Calu3 (cell line): ENCODE results near the gene VPS4B. TPM values are rescaled to one million over a fixed set of nuclear protein-coding genes. Genes with fewer than 3 reads are reported as not detected.

ENCODE experiments used
- BruUV-seq: library from RNA; stranded (reverse); fragments of 400-500 nt; replicated peaks from 2 replicates; lab custom pipeline; 2021; lab: Mats Ljungman, UMichigan
- CTCF ChIA-PET: fragments of 300-600 bp; sonication (Branson Sonifier 250); formaldehyde crosslinking; loops from one replicate; lab custom pipeline; 2022; ENCODE audit warnings: antibody characterized with exemption; lab: Charles Lee
- DNase-seq: peaks from one replicate; pipeline ENCODE4 v3.0.0; 2022
- H3K27ac Mint-ChIP-seq: one replicate; pipeline ENCODE4 v1.8.0; 2022; ENCODE audit warnings: mixed read lengths; ENCODE audit not compliant: unreplicated experiment
- H3K27me3 Mint-ChIP-seq: one replicate; pipeline ENCODE4 v1.8.0; 2022; ENCODE audit warnings: mixed read lengths; ENCODE audit not compliant: unreplicated experiment
- H3K36me3 Mint-ChIP-seq: one replicate; pipeline ENCODE4 v1.8.0; 2022; ENCODE audit warnings: mild to moderate bottlenecking, moderate library complexity, mixed read lengths; ENCODE audit not compliant: insufficient read depth, unreplicated experiment
- H3K4me1 Mint-ChIP-seq: one replicate; pipeline ENCODE4 v1.8.0; 2022; ENCODE audit warnings: mild to moderate bottlenecking, low read depth, mixed read lengths; ENCODE audit not compliant: unreplicated experiment
- H3K4me3 Mint-ChIP-seq: one replicate; pipeline ENCODE4 v1.8.0; 2022; ENCODE audit warnings: mild to moderate bottlenecking, low read depth, moderate library complexity, mixed read lengths; ENCODE audit not compliant: unreplicated experiment
- H3K9me3 Mint-ChIP-seq: one replicate; pipeline ENCODE4 v1.8.0; 2022; ENCODE audit warnings: low read depth, mixed read lengths; ENCODE audit not compliant: unreplicated experiment
- CTCF ChIP-seq: fragments of 200-600 bp; IDR thresholded peaks from one replicate; pipeline ENCODE4 v1.8.0; 2022; ENCODE audit warnings: antibody characterized with exemption; ENCODE audit not compliant: unreplicated experiment
- intact Hi-C: fragments of 100-400 bp; cut with micrococcal nuclease; formaldehyde crosslinking; loops from one replicate; pipeline ENCODE4 v1.10.0; 2022; ENCODE audit not compliant: unreplicated experiment
- total RNA-seq: library from RNA; stranded (reverse); gene quantifications from 2 replicates; pipeline ENCODE4 v1.2.3, GENCODE V29; 2022

Gene VPS4B
- total RNA-seq, 1 experiment from 2014 or later, result 83.3 TPM

- H3K9me3 Mint-ChIP-seq, result no peaks in the 10 kb centered on the region
- DNase-seq, result no peak
- peaks cover 34% of the 10 kb centered on the region for H3K36me3 Mint-ChIP-seq
- TF ChIP-seq CTCF, result no peak
- no peak overlapping the region for H3K27ac Mint-ChIP-seq
- CTCF ChIA-PET, result interaction anchor here (0.6 to 0.7 kb wide), 4 partner anchors 12 to 509 kb away, joined by 3 to 5 read pairs (median 4); no protein-coding TSS in a partner anchor
- BruUV-seq, result no TSS peak
- intact Hi-C loops, result loop anchor here (5.0 kb wide), 1 partner anchor 95 kb away; no protein-coding TSS in a partner anchor
- no peaks in the 10 kb centered on the region for H3K27me3 Mint-ChIP-seq
- peaks cover 7% of the 10 kb centered on the region for H3K4me1 Mint-ChIP-seq
- H3K4me3 Mint-ChIP-seq, result no peak overlapping the region
These were observed 80.1 kb downstream of the VPS4B start for GRCh38 chr18:63342206-63342605.

GRCh38 chr18:63339920-63340484 is 82.3 kb downstream of the VPS4B start:
- CTCF ChIA-PET, result interaction anchor here (0.5 to 1.3 kb wide), 2 partner anchors 19 to 208 kb away, joined by 3 to 4 read pairs; no protein-coding TSS in a partner anchor
- Mint-ChIP-seq H3K4me3 (no peak overlapping the region), H3K27ac (no peak overlapping the region), H3K9me3 (no peaks in the 10 kb centered on the region), H3K36me3 (peaks cover 40% of the 10 kb centered on the region), H3K27me3 (no peaks in the 10 kb centered on the region), H3K4me1 (peaks cover 14% of the 10 kb centered on the region)
- TF ChIP-seq CTCF, result peak; percentile 49
- DNase-seq, result peak; percentile 24
- intact Hi-C loops, result loop anchor here (5.0 kb wide), 1 partner anchor 97 kb away; no protein-coding TSS in a partner anchor
- BruUV-seq, result no TSS peak

Other genes starting within 250 kb of the VPS4B start
- 2.9 and 4.0 TPM in 2 replicates for gene BCL2, start 102.7 kb downstream of the VPS4B start, total RNA-seq
- 53.3 and 59.3 TPM in 2 replicates for gene KDSR, start 55.3 kb downstream of the VPS4B start, total RNA-seq
- gene SERPINB5, start 54.5 kb upstream of the VPS4B start, total RNA-seq, result 34.0 and 34.1 TPM in 2 replicates
- not detected in 2 replicates for gene SERPINB12, start 119.9 kb upstream of the VPS4B start, total RNA-seq
- not detected in 2 replicates for gene SERPINB13, start 164.9 kb upstream of the VPS4B start, total RNA-seq
- 0.76 TPM in 1 of 2 replicates, not detected in the other for gene SERPINB4, start 221.8 kb upstream of the VPS4B start, total RNA-seq
- gene SERPINB3, start 239.4 kb upstream of the VPS4B start, total RNA-seq, result 0.34 and 0.68 TPM in 2 replicates